Neural progenitor cell (in vitro differentiated cells): Measurements from ENCODE around the gene RBM44. TPM values are rescaled to one million over a fixed set of nuclear protein-coding genes. Genes with fewer than 3 reads are reported as not detected.

Experiments used
- DNase-seq: peaks from one replicate; pipeline ENCODE4 v3.0.0-alpha.2; 2016; ENCODE audit warnings: low spot score
- H2AFZ ChIP-seq: fragments of 200-600 bp; sonication (generic); replicated peaks from 2 replicates; pipeline ENCODE4 v1.6.1; 2016; ENCODE audit warnings: antibody characterized with exemption
- H3F3A ChIP-seq: fragments of 200-600 bp; sonication (generic); 2 replicates; pipeline ENCODE4 v1.6.1; 2016; ENCODE audit warnings: antibody characterized with exemption, low read depth
- H3K27ac ChIP-seq: fragments of 200-600 bp; sonication (generic); 2 replicates; pipeline ENCODE4 v1.5.1; 2016; ENCODE audit warnings: mild to moderate bottlenecking
- H3K27me3 ChIP-seq: fragments of 200-600 bp; sonication (generic); 2 replicates; pipeline ENCODE4 v1.6.1; 2016; ENCODE audit warnings: mild to moderate bottlenecking, moderate library complexity
- H3K36me3 ChIP-seq: fragments of 200-600 bp; sonication (generic); 2 replicates; pipeline ENCODE4 v1.5.1; 2016
- H3K4me1 ChIP-seq: fragments of 200-600 bp; sonication (generic); 2 replicates; pipeline ENCODE4 v1.6.1; 2016; ENCODE audit warnings: mixed run types
- H3K4me2 ChIP-seq: fragments of 200-600 bp; sonication (generic); 2 replicates; pipeline ENCODE4 v1.6.1; 2016
- H3K4me3 ChIP-seq: fragments of 200-600 bp; sonication (generic); 2 replicates; pipeline ENCODE4 v1.5.1; 2016
- H3K79me2 ChIP-seq: fragments of 200-600 bp; sonication (generic); 2 replicates; pipeline ENCODE4 v1.6.1; 2016; ENCODE audit warnings: low read depth
- H3K9ac ChIP-seq: fragments of 200-600 bp; sonication (generic); 2 replicates; pipeline ENCODE4 v1.6.1; 2016
- H3K9me3 ChIP-seq: fragments of 200-600 bp; sonication (generic); 2 replicates; pipeline ENCODE4 v1.5.1; 2016; ENCODE audit warnings: low read depth
- H4K20me1 ChIP-seq: fragments of 200-600 bp; sonication (generic); 2 replicates; pipeline ENCODE4 v1.6.1; 2016; ENCODE audit warnings: low read depth
- H3K27ac Mint-ChIP-seq: 3 replicates; pipeline ENCODE4 v1.8.0; 2021; ENCODE audit warnings: mixed read lengths
- H3K27me3 Mint-ChIP-seq: 2 replicates; pipeline ENCODE4 v1.8.0; 2022; ENCODE audit warnings: low read depth, mild to moderate bottlenecking, inconsistent platforms, moderate library complexity, mixed read lengths; ENCODE audit not compliant: insufficient read depth
- H3K36me3 Mint-ChIP-seq: 3 replicates; pipeline ENCODE4 v1.8.0; 2021; ENCODE audit warnings: mixed read lengths
- H3K4me1 Mint-ChIP-seq: 3 replicates; pipeline ENCODE4 v1.8.0; 2021; ENCODE audit warnings: mixed read lengths
- H3K4me3 Mint-ChIP-seq: 3 replicates; pipeline ENCODE4 v1.8.0; 2021; ENCODE audit warnings: mild to moderate bottlenecking, moderate library complexity, mixed read lengths
- H3K9me3 Mint-ChIP-seq: 3 replicates; pipeline ENCODE4 v1.8.0; 2020; ENCODE audit warnings: mixed read lengths
- EZH2 ChIP-seq: fragments of 200-600 bp; sonication (generic); IDR thresholded peaks from 2 replicates; pipeline ENCODE4 v1.6.1; 2017; ENCODE audit warnings: antibody characterized with exemption, mild to moderate bottlenecking, moderate library complexity
- EZH2phosphoT487 ChIP-seq: fragments of 200-600 bp; sonication (generic); IDR thresholded peaks from 2 replicates; pipeline ENCODE4 v1.6.1; 2017; ENCODE audit warnings: antibody characterized with exemption
- total RNA-seq: library from RNA; depleted of rRNA; stranded (reverse); fragments of >200 nt; gene quantifications from 2 replicates; pipeline ENCODE4 v1.2.3, GENCODE V29; 2015; ENCODE audit warnings: low replicate concordance
- TF ChIP-seq, protein P1 (sequence below): fragments of 200-600 bp; sonication (generic); IDR thresholded peaks from 2 replicates; pipeline ENCODE4 v1.5.1; 2017; ENCODE audit warnings: antibody characterized with exemption, mild to moderate bottlenecking

The RBM44 gene
- total RNA-seq, 1 donor from 2014 or later, result 0.30 TPM

DNA sequence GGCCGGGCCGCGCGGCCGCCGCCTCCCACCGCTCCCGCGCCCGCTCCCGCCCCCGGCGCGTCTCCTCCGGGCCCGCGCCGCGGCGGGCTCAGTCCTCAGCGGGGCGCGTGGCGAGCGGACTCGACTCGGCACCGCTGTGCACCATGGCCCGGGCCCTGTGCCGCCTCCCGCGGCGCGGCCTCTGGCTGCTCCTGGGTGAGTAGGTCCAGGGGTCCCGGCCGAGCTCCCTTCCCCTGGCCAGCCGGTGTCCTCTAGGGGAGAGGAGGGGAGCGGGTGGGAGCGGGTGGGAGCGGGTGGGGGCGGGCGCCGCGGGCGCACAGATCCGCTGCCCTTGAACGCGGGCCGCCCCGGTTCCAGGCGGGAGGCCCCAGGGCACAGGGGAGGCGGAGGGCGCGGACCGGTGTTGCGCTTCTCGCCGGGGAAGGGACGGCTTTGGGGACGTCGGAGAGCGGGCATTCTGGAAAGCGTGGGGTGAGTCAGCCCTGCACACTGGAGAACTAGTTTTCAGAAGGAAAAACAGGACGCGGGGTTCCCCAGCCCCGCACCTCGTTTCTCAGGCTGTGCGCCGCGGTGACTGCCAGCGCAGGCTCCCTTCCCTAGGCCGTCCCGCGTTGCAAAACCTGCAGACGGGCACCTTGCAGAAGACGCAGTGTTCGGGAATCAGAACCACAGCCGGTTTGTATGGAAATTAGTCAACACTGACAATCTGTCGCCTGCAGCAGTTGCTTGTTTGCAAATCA is 61.1 kb downstream of the RBM44 start, which contains the start of gene RAMP1:
Gene RAMP1 (plus strand): TSS at position 91 of the 740 bp plus-strand sequence. CDS start 53 bp downstream, at position 144.
- Mint-ChIP-seq H3K4me3 (peak within 1 kb of the TSS; percentile 78), H3K36me3 (no peaks in the 10 kb centered on the region), H3K27ac (peak within 1 kb of the TSS; percentile 62), H3K4me1 (peaks cover 48% of the 10 kb centered on the region), H3K9me3 (no peaks in the 10 kb centered on the region), H3K27me3 (peaks cover 23% of the 10 kb centered on the region)
- Histone ChIP-seq H3K79me2 (no peaks in the 10 kb centered on the region), H3F3A (peaks cover 7% of the 10 kb centered on the region), H4K20me1 (peaks cover 11% of the 10 kb centered on the region), H3K27ac (no peak within 1 kb of the TSS), H3K27me3 (peaks cover 74% of the 10 kb centered on the region), H3K9ac (no peak within 1 kb of the TSS), H3K9me3 (no peaks in the 10 kb centered on the region), H3K4me3 (peak within 1 kb of the TSS; percentile 45), H2AFZ (peak within 1 kb of the TSS; percentile 35), H3K36me3 (no peaks in the 10 kb centered on the region), H3K4me1 (peaks cover 14% of the 10 kb centered on the region), H3K4me2 (peak within 1 kb of the TSS; percentile 82)
- TF ChIP-seq EZH2phosphoT487, result peak; percentile 74
- peak; percentile 94 for TF ChIP-seq EZH2
- TF ChIP-seq, protein P1, sequence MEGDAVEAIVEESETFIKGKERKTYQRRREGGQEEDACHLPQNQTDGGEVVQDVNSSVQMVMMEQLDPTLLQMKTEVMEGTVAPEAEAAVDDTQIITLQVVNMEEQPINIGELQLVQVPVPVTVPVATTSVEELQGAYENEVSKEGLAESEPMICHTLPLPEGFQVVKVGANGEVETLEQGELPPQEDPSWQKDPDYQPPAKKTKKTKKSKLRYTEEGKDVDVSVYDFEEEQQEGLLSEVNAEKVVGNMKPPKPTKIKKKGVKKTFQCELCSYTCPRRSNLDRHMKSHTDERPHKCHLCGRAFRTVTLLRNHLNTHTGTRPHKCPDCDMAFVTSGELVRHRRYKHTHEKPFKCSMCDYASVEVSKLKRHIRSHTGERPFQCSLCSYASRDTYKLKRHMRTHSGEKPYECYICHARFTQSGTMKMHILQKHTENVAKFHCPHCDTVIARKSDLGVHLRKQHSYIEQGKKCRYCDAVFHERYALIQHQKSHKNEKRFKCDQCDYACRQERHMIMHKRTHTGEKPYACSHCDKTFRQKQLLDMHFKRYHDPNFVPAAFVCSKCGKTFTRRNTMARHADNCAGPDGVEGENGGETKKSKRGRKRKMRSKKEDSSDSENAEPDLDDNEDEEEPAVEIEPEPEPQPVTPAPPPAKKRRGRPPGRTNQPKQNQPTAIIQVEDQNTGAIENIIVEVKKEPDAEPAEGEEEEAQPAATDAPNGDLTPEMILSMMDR, result no peak
- peak; percentile 45 for DNase-seq

DNA sequence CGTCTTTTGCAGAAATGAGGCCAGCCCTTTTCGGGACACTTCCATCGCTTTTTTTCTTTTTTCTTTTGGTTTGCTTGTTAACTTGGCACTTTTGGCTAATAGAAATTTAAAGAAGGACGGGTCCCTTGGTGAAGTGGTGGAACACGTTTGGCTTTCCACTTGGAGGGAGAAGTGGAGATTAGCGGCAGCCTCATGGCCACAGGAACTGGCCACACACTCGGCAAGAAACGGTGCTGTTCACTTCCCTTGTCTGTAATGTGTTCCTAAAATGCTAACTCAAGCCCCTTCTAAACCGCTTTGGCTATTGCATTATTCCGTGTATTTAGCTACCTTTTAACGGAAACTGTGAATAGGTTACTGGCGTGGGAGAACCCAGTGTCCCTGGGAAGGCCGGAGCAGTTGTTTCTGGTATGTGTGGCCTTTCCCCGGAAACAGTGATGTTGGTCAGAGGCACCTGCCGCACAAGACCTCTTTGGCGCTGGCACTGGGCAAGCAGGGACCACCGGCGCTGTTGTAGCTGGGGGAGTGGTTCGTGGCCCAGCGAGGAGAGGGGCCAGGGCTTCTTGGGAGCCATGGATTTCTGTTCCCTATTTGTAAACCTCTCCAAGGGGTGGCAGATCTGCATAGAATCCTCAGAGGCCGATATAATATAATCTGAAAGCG is 61.8 kb downstream of the RBM44 start:
- Histone ChIP-seq H4K20me1 (peaks cover 11% of the 10 kb centered on the region), H3F3A (peaks cover 7% of the 10 kb centered on the region), H3K9ac (no peak overlapping the region), H3K4me3 (peak overlapping the region; percentile 45), H3K4me2 (peak overlapping the region; percentile 82), H3K79me2 (no peaks in the 10 kb centered on the region), H3K4me1 (peaks cover 14% of the 10 kb centered on the region), H3K27me3 (peaks cover 67% of the 10 kb centered on the region), H3K27ac (no peak overlapping the region), H3K9me3 (no peaks in the 10 kb centered on the region), H3K36me3 (no peaks in the 10 kb centered on the region), H2AFZ (peak overlapping the region; percentile 35)
- no peaks in the 10 kb centered on the region for H3K9me3 Mint-ChIP-seq
- peak; percentile 41 for TF ChIP-seq EZH2
- TF ChIP-seq, protein P1, result no peak
- no peak overlapping the region for H3K27ac Mint-ChIP-seq
- H3K27me3 Mint-ChIP-seq, result peaks cover 23% of the 10 kb centered on the region
- DNase-seq, result no peak
- H3K36me3 Mint-ChIP-seq, result no peaks in the 10 kb centered on the region
- H3K4me1 Mint-ChIP-seq, result peaks cover 52% of the 10 kb centered on the region
- peak overlapping the region; percentile 71 for H3K4me3 Mint-ChIP-seq

DNA sequence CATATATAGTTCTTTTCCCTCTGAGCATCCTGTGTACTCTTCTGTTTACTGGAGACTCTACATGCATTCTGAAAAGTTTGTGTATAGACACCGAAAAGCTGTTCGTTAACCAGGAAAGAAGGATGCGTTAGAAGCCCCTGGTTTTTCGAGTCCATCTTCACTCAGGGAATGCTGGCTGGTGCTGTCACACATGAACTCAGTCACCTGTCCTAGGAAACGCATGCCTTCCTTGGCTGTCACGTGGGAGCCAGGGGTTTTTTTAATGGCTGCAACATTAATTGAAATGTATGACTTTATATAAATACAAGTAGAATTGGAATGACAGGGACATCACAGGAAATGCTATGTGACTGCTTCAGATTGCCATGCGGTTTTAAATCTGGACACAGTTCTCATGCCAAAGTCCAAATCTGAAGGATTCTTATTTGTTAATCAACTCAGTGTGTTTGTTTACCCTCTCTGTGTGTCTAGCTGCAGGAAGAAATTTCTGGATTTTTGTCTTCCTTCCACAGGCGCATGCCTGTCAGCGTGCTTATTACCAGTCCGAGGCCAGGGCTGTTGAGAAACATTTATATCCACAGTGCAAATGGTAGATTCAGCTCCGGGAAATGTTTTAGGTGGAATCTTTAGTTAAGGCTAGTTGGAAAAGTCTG is 63.4 kb downstream of the RBM44 start:
- no peaks in the 10 kb centered on the region for H3K36me3 Mint-ChIP-seq
- H3F3A ChIP-seq, result peaks cover 7% of the 10 kb centered on the region
- H4K20me1 ChIP-seq, result peaks cover 11% of the 10 kb centered on the region
- no peak overlapping the region for H2AFZ ChIP-seq
- no peak overlapping the region for H3K4me2 ChIP-seq
- H3K27ac Mint-ChIP-seq, result no peak overlapping the region
- no peak overlapping the region for H3K27ac ChIP-seq
- H3K79me2 ChIP-seq, result no peaks in the 10 kb centered on the region
- no peak overlapping the region for H3K4me3 ChIP-seq
- peaks cover 63% of the 10 kb centered on the region for H3K4me1 Mint-ChIP-seq
- H3K27me3 ChIP-seq, result peaks cover 51% of the 10 kb centered on the region
- no peak overlapping the region for H3K4me3 Mint-ChIP-seq
- DNase-seq, result no peak
- TF ChIP-seq, protein P1, result no peak
- TF ChIP-seq EZH2 (no peak), EZH2phosphoT487 (no peak)
- peaks cover 14% of the 10 kb centered on the region for H3K4me1 ChIP-seq
- H3K9me3 ChIP-seq, result no peaks in the 10 kb centered on the region
- H3K36me3 ChIP-seq, result no peaks in the 10 kb centered on the region
- H3K27me3 Mint-ChIP-seq, result peaks cover 26% of the 10 kb centered on the region
- no peaks in the 10 kb centered on the region for H3K9me3 Mint-ChIP-seq
- no peak overlapping the region for H3K9ac ChIP-seq
